K562 (cell line): Measurements from ENCODE around the gene LY6G6F. TPM values are rescaled to one million over a fixed set of nuclear protein-coding genes. Genes with fewer than 3 reads are reported as not detected.

Experiments used
- ATF3 ChIP-seq, 2 experiments: fragments of 450-650 bp in 1 of 2; sonication (generic) in 1 of 2; formaldehyde crosslinking in 1 of 2; IDR thresholded peaks in 1 of 2; conservative IDR thresholded peaks in 1 of 2; 2 replicates each; pipeline versions ENCODE4 v1.6.1 to v1.8.1; 2016 to 2023; ENCODE audit warnings: mild to moderate bottlenecking in 2 of 2, moderate library complexity in 2 of 2, inconsistent platforms in 1 of 2, missing genetic modification reagents in 1 of 2
- ATF4 ChIP-seq: fragments of 450-650 bp; formaldehyde crosslinking; IDR thresholded peaks from 2 replicates; pipeline ENCODE4 v1.4.0; 2022; ENCODE audit warnings: mild to moderate bottlenecking, moderate library complexity
- HIVEP1 ChIP-seq: fragments of 250-450 bp; sonication (Bioruptor Pico); IDR thresholded peaks from 2 replicates; pipeline ENCODE4 v1.4.0; 2020; ENCODE audit warnings: mild to moderate bottlenecking
- JUN ChIP-seq, 2 experiments: sonication (generic) in 1 of 2; formaldehyde crosslinking in 1 of 2; IDR thresholded peaks; 2 replicates each; pipeline versions ENCODE4 v1.6.1 to v1.8.0; 2012 to 2022; ENCODE audit warnings: borderline replicate concordance in 2 of 2, mild to moderate bottlenecking in 2 of 2, improper control_type of control experiment in 1 of 2, low read depth in 1 of 2, low read length in 1 of 2, missing genetic modification reagents in 1 of 2
- KDM2B ChIP-seq: fragments of 250-450 bp; sonication (Bioruptor Pico); IDR thresholded peaks from 2 replicates; pipeline ENCODE4 v1.8.0; 2021; ENCODE audit warnings: mild to moderate bottlenecking, moderate library complexity
- MAX ChIP-seq: sonication (generic); formaldehyde crosslinking; IDR thresholded peaks from 2 replicates; pipeline ENCODE4 v1.9.0; 2022; ENCODE audit warnings: mild to moderate bottlenecking, missing genetic modification reagents
- NRF1 ChIP-seq, 2 experiments: fragments of 450-650 bp; IDR thresholded peaks in 1 of 2; conservative IDR thresholded peaks in 1 of 2; 2 replicates each; pipeline ENCODE4 v1.6.1; 2014; ENCODE audit warnings: mild to moderate bottlenecking in 2 of 2
- RREB1 ChIP-seq: fragments of 250-450 bp; sonication (Bioruptor Pico); IDR thresholded peaks from 2 replicates; pipeline ENCODE4 v1.4.0; 2020
- SRF ChIP-seq, 2 experiments: fragments of 250-450, 450-650 bp in 1 of 2; sonication (Bioruptor Pico) in 1 of 2; sonication (generic) in 1 of 2; formaldehyde crosslinking; IDR thresholded peaks; 2 replicates each; pipeline versions ENCODE4 v1.5.0 to v1.5.1; 2020 to 2022; ENCODE audit warnings: mild to moderate bottlenecking in 1 of 2, missing genetic modification reagents in 1 of 2
- ZNF212 ChIP-seq: fragments of 450-650 bp; formaldehyde crosslinking; IDR thresholded peaks from 2 replicates; pipeline ENCODE4 v1.4.0; 2020; ENCODE audit warnings: mild to moderate bottlenecking
- ZNF717 ChIP-seq: fragments of 250-450 bp; sonication (Bioruptor Pico); IDR thresholded peaks from 2 replicates; pipeline ENCODE4 v1.5.0; 2021
- ZNF740 ChIP-seq, 3 experiments: fragments of 200-800 bp in 1 of 3; sonication (Bioruptor generic) in 1 of 3; sonication (generic) in 1 of 3; formaldehyde crosslinking in 1 of 3; IDR thresholded peaks; 2 replicates each; pipeline versions ENCODE4 v1.6.1 to v1.8.0; 2016 to 2022; ENCODE audit warnings: mild to moderate bottlenecking in 2 of 3, missing compliant biosample characterization in 2 of 3, missing genetic modification characterization in 2 of 3, missing genetic modification reagents in 1 of 3
- ZNF764 ChIP-seq: fragments of 250-450 bp; sonication (Bioruptor Pico); IDR thresholded peaks from 2 replicates; pipeline ENCODE4 v1.4.0; 2020; ENCODE audit warnings: low read depth, mild to moderate bottlenecking, moderate library complexity
- polyA plus RNA-seq, 8 experiments: library from polyadenylated mRNA; depleted of rRNA in 4 of 8; stranded (reverse) in 5 of 8; unstranded in 3 of 8; fragments of >200 nt; fragmentation: Nextera tagmentation in 2 of 8; fragmentation: Illumina TruSeq in 1 of 8; extraction: Ambion mirVana in 2 of 8; extraction: Trizol in 1 of 8; gene quantifications; 2 replicates each; pipeline versions ENCODE4 v1.2.1 to v1.2.3, GENCODE V29; 2011 to 2014; ENCODE audit warnings: inconsistent platforms in 1 of 8, missing spikeins in 1 of 8
- total RNA-seq, 7 experiments: library from RNA; depleted of rRNA in 6 of 7; stranded (reverse); fragments of >200 nt in 6 of 7; fragmentation: Illumina TruSeq in 2 of 7; extraction: Trizol in 2 of 7; gene quantifications; 2 replicates each; pipeline versions ENCODE4 v1.2.1 to v1.2.3, GENCODE V29; 2011 to 2021; ENCODE audit warnings: low replicate concordance in 1 of 7

LY6G6F gene
- total and polyA plus RNA-seq, 9 of the 15 experiments (the other 6 are each of a cell fraction or from before 2014, with no cell fraction given) = 0.14 to 0.50 (median 0.28) TPM; not detected in 2

GRCh38 chr6:31736768-31737314 lies 30.2 kb downstream of the LY6G6F start (continued):
- TF ChIP-seq ATF4 (CRISPR knock-in tag) (peak; percentile 35), ZNF717 (CRISPR knock-in tag) (0 out of 2 replicates have a peak, but pooled peaks have one; percentile 49), HIVEP1 (CRISPR knock-in tag) (peak; percentile 53; the same call in 1 of the 2 replicates), KDM2B (CRISPR knock-in tag) (no peak), ZNF740 (CRISPR knock-in tag; IDR thresholded peaks at IDR 0.05) (no peak), ZNF740 (tag; IDR thresholded peaks at IDR 0.05) (peak in 1 of 2 experiments; percentile 83; a peak in 1 of 4 replicates), SRF (CRISPR knock-in tag; IDR thresholded peaks at IDR 0.05) (0 out of 4 replicates have a peak, but pooled peaks of 1 of the 2 experiments have one; percentile 24), NRF1 (conservative IDR thresholded peaks at IDR 0.05 in 1 of 2, IDR thresholded peaks at IDR 0.05 in 1 of 2) (no peak), RREB1 (CRISPR knock-in tag) (peak; percentile 62; the same call in 1 of the 2 replicates), ATF3 (IDR thresholded peaks at IDR 0.05) (no peak), ATF3 (CRISPR knock-in tag; conservative IDR thresholded peaks at IDR 0.05) (0 out of 2 replicates have a peak, but pooled peaks have one; percentile 18), ZNF764 (CRISPR knock-in tag) (0 out of 2 replicates have a peak, but pooled peaks have one; percentile 4), ZNF212 (CRISPR knock-in tag) (no peak), JUN (IDR thresholded peaks at IDR 0.05; ENCODE audit: borderline replicate concordance, low read depth, low read length) (no peak), JUN (CRISPR knock-in tag; IDR thresholded peaks at IDR 0.05; ENCODE audit: borderline replicate concordance) (peak; percentile 66; the same call in 1 of the 2 replicates), MAX (CRISPR knock-in tag) (peak; percentile 52)
